GM10248 (cell line): ENCODE measurements around the gene PACRG.

ENCODE experiments used
- CTCF ChIA-PET: fragments of 300-600 bp; sonication (Branson Sonifier 250); formaldehyde crosslinking; extraction: SDS; loops from one replicate; lab custom pipeline; 2021; ENCODE audit warnings: antibody characterized with exemption; lab: Yijun Ruan, JAX
- POLR2A ChIA-PET: fragments of 350-650 bp; sonication (Branson Sonifier 250); formaldehyde crosslinking; extraction: SDS; loops from one replicate; lab custom pipeline; 2020; ENCODE audit warnings: antibody characterized with exemption; lab: Yijun Ruan, JAX
- DNase-seq: peaks from one replicate; pipeline ENCODE4 v3.0.0; 2012; ENCODE audit errors: extremely low spot score
- TF ChIP-seq, protein P1 (sequence below): IDR thresholded peaks from 2 replicates; pipeline ENCODE4 v1.5.1; 2012; ENCODE audit warnings: mild to moderate bottlenecking, low read depth; ENCODE audit errors: extremely low read depth, missing control alignments, control extremely low read depth

PACRG gene

DNA sequence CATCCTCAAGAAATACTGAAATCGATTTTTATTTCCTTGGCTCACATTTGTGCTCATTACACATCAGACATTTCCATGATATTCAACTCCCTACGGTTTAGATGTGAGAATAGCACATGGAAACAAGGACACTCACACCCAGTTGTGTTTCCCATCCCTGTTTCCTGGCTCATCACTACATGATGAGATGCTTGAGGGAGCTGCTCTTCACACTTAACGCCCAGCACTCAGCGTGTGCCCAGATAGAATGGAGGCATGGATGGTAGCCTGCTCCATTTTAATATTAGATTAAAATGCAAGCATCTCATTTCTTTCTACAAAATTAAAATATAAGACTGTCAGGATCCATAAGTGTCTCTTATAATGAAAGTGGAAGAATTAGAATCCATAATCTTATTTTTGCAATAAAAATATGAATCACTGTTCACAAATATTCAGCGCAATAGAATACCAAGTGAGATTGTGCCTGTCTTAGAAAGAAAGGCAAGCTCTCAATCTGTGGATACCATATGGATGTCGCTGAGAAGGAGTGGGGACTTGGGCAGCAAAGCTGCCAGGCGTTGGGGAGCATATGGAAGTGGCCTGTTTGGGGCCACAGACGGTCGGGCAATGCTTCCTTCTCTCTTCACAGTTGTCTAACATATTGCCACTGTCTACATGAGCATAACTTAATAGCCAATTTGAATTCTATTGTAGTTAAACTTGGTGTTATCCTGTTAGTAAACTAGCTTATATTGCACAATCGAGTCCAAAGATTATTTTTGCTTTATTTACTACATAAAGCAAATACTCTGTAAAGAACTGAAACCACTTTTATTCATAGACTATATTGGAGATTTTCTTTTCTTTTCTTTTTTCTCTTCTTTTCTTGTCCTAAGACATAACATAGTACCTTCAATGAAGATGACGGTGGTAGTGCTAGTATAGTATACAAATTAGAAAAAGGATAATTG is 479.9 kb downstream of the PACRG start:
- ChIA-PET CTCF (interaction anchor here (1.1 to 1.8 kb wide), 3 partner anchors 9 to 38 kb away, joined by 4 to 5 read pairs (median 5); no protein-coding TSS in a partner anchor), POLR2A (interaction anchor here (0.5 kb wide), 1 partner anchor 67 kb away, joined by 8 read pairs; no protein-coding TSS in a partner anchor)

DNA sequence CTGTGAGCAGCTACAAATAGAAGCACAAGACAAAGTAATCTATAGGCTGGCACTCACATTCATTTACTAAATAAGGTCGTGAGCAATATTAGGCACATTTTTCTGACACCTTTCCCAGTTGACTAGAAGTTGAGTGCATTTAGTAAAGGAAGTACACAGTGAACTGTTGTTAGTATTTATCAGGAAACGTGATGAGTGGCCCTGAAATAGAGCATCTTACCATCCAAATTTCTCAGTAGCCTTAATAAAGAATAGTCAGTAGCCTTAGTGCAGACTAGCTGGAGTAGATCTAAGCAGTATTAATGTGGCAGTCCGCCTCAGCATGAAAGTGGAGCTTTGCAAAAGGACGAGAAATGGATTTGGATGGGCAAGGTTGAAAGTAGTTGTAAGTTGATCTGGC is 481.2 kb downstream of the PACRG start:
- POLR2A ChIA-PET, result no interaction called here
- TF ChIP-seq, protein P1, sequence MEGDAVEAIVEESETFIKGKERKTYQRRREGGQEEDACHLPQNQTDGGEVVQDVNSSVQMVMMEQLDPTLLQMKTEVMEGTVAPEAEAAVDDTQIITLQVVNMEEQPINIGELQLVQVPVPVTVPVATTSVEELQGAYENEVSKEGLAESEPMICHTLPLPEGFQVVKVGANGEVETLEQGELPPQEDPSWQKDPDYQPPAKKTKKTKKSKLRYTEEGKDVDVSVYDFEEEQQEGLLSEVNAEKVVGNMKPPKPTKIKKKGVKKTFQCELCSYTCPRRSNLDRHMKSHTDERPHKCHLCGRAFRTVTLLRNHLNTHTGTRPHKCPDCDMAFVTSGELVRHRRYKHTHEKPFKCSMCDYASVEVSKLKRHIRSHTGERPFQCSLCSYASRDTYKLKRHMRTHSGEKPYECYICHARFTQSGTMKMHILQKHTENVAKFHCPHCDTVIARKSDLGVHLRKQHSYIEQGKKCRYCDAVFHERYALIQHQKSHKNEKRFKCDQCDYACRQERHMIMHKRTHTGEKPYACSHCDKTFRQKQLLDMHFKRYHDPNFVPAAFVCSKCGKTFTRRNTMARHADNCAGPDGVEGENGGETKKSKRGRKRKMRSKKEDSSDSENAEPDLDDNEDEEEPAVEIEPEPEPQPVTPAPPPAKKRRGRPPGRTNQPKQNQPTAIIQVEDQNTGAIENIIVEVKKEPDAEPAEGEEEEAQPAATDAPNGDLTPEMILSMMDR, result no peak
- DNase-seq, result no peak
- CTCF ChIA-PET, result interaction anchor here (1.4 kb wide), 1 partner anchor 10 kb away, joined by 5 read pairs; no protein-coding TSS in a partner anchor

More for the DNA sequence above, 479.9 kb downstream of the PACRG start:
- DNase-seq, result no peak
- TF ChIP-seq, protein P1, result no peak

DNA sequence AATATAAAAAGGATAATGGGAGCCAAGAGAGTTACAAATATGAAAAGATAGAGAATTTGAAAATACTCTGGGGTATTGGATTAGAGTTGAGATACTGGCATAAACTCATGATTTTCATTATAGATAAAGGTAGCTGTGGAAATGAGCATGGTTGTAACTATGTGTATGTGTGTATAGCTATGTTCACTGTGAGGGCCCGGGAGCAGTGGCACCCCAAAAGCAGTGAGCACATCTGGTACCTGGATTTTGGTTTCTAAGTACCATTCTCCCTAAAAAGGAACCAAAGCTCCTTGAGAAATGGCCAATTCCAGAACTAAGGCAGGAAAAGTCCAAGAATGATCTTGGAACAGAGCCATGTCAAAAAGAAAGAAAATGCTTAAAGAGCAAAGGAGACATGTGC is 484.3 kb downstream of the PACRG start:
- DNase-seq, result no peak
- ChIA-PET CTCF (no interaction called here), POLR2A (no interaction called here)
- TF ChIP-seq, protein P1, result no peak

DNA sequence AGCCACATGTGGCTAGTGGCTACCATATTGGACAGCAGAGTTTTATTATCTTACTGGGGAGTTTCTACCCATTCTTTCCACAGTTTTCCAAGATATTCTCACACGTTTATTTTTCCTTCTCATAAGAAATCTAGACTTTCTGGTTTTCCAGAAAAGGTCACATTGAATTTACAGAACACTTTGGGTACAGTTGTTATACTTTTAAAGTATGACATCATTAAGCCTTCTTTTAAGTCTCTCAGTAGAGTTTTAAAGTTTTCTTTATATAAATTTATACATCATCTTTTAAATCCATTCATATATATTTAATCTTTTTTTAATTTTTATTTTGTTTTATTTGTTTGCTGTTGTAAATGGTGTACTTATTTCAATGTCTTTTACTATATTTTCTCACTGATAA is 486.5 kb downstream of the PACRG start:
- POLR2A ChIA-PET, result no interaction called here
- TF ChIP-seq, protein P1, result no peak
- CTCF ChIA-PET, result no interaction called here
- no peak for DNase-seq

DNA sequence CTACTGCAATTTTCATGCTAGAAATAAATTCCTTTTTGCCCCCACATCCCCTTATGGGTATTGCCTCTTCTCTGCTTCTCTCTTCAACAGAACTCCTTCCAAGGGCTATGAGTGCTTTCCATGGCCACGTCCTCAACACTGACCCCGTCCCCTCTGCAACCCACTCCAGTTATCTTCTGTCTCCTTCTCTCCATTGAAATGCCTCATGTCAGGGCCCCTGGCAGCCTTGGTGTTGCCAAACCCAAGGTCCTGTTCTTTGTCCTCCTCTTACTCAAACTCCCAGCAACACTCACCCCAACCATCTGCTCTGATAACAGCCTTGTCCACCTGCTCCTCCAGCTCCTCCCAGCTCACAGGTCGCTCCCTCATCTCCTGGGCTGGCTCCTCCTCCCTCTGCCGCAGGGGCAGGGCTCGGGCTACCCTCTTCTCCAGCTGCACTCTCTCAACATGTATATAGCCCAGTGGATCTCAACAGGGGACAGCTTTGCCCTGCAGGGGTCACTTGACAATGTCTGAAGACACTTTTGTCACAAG is 490.7 kb downstream of the PACRG start:
- CTCF ChIA-PET, result interaction anchor here (1.1 to 1.5 kb wide), 2 partner anchors 10 to 15 kb away, joined by 3 to 4 read pairs; no protein-coding TSS in a partner anchor
- TF ChIP-seq, protein P1, result no peak
- POLR2A ChIA-PET, result no interaction called here
- DNase-seq, result no peak

DNA sequence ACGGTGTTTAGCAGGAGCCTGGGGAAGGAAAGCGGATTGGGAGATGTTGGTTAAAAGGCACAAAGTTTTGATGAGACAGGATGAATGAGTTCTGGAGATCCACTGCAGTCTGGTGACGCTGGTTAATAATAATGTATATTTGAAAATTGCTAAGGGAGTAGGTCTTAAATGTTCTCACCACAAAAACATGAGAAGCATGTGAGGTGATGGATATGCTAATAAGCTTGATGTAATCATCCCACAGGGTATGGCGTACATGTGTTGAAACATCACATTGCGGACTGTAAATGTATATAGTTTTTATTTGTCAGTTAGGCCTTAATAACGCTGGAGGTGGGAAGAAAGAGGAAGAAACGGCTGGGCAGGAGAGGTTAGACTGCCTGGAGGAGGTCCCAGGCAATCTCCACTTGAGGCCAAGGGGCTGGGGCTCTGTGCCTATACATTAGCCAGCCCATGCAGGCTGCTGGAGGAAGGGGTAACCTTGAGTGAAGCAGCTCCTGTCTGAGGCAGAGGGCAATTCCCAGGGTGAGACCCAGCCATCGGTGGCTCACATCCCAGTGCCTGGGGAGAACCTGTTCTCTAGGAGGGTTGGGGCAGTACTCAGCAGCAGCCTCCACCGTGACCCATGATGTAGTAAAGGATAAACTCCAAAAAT is 498.5 kb downstream of the PACRG start:
- no peak for DNase-seq
- TF ChIP-seq, protein P1, result no peak
- ChIA-PET CTCF (no interaction called here), POLR2A (no interaction called here)
